Calu3 (cell line): ENCODE results near the gene NLK. TPM values are rescaled to one million over a fixed set of nuclear protein-coding genes. Genes with fewer than 3 reads are reported as not detected.

ENCODE experiments used
- BruUV-seq: library from RNA; stranded (reverse); fragments of 400-500 nt; replicated peaks from 2 replicates; lab custom pipeline; 2021; lab: Mats Ljungman, UMichigan
- CTCF ChIA-PET: fragments of 300-600 bp; sonication (Branson Sonifier 250); formaldehyde crosslinking; loops from one replicate; lab custom pipeline; 2022; ENCODE audit warnings: antibody characterized with exemption; lab: Charles Lee
- DNase-seq: peaks from one replicate; pipeline ENCODE4 v3.0.0; 2022
- H3K27ac Mint-ChIP-seq: one replicate; pipeline ENCODE4 v1.8.0; 2022; ENCODE audit warnings: mixed read lengths; ENCODE audit not compliant: unreplicated experiment
- H3K27me3 Mint-ChIP-seq: one replicate; pipeline ENCODE4 v1.8.0; 2022; ENCODE audit warnings: mixed read lengths; ENCODE audit not compliant: unreplicated experiment
- H3K36me3 Mint-ChIP-seq: one replicate; pipeline ENCODE4 v1.8.0; 2022; ENCODE audit warnings: mild to moderate bottlenecking, moderate library complexity, mixed read lengths; ENCODE audit not compliant: insufficient read depth, unreplicated experiment
- H3K4me1 Mint-ChIP-seq: one replicate; pipeline ENCODE4 v1.8.0; 2022; ENCODE audit warnings: mild to moderate bottlenecking, low read depth, mixed read lengths; ENCODE audit not compliant: unreplicated experiment
- H3K4me3 Mint-ChIP-seq: one replicate; pipeline ENCODE4 v1.8.0; 2022; ENCODE audit warnings: mild to moderate bottlenecking, low read depth, moderate library complexity, mixed read lengths; ENCODE audit not compliant: unreplicated experiment
- H3K9me3 Mint-ChIP-seq: one replicate; pipeline ENCODE4 v1.8.0; 2022; ENCODE audit warnings: low read depth, mixed read lengths; ENCODE audit not compliant: unreplicated experiment
- intact Hi-C: fragments of 100-400 bp; cut with micrococcal nuclease; formaldehyde crosslinking; loops from one replicate; pipeline ENCODE4 v1.10.0; 2022; ENCODE audit not compliant: unreplicated experiment
- total RNA-seq: library from RNA; stranded (reverse); gene quantifications from 2 replicates; pipeline ENCODE4 v1.2.3, GENCODE V29; 2022
- TF ChIP-seq, protein P1 (sequence below): fragments of 200-600 bp; IDR thresholded peaks from one replicate; pipeline ENCODE4 v1.8.0; 2022; ENCODE audit warnings: antibody characterized with exemption; ENCODE audit not compliant: unreplicated experiment

The NLK gene
- total RNA-seq, 1 experiment from 2014 or later = 20.4 TPM

DNA sequence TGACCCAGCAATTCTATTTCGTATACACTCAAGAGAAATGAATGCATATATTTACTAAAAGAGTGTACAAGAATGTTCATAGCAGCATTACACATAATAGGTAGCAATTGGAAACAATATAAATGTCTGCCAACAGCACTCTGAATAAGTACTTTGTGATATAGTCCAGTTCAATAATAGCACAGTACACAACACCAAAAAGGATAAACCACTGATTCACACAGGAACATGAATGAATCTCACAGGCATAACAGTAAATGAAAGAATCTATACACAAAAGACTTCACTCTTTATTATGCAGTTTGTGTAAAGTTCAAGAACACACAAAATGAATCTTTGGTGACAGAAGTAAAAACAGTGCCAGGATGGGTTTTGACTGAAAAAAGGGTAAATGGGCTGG is 86.3 kb downstream of the NLK start:
- Mint-ChIP-seq H3K27ac (no peak overlapping the region), H3K4me3 (no peak overlapping the region), H3K27me3 (no peaks in the 10 kb centered on the region), H3K9me3 (no peaks in the 10 kb centered on the region), H3K36me3 (no peaks in the 10 kb centered on the region), H3K4me1 (peaks cover 33% of the 10 kb centered on the region)
- TF ChIP-seq, protein P1, sequence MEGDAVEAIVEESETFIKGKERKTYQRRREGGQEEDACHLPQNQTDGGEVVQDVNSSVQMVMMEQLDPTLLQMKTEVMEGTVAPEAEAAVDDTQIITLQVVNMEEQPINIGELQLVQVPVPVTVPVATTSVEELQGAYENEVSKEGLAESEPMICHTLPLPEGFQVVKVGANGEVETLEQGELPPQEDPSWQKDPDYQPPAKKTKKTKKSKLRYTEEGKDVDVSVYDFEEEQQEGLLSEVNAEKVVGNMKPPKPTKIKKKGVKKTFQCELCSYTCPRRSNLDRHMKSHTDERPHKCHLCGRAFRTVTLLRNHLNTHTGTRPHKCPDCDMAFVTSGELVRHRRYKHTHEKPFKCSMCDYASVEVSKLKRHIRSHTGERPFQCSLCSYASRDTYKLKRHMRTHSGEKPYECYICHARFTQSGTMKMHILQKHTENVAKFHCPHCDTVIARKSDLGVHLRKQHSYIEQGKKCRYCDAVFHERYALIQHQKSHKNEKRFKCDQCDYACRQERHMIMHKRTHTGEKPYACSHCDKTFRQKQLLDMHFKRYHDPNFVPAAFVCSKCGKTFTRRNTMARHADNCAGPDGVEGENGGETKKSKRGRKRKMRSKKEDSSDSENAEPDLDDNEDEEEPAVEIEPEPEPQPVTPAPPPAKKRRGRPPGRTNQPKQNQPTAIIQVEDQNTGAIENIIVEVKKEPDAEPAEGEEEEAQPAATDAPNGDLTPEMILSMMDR = no peak
- intact Hi-C loops = loop anchor here (5.0 to 10.0 kb wide), 2 partner anchors 71 to 234 kb away; partner anchors contain the start of gene LYRM9
- BruUV-seq = no TSS peak
- no peak for DNase-seq
- CTCF ChIA-PET = no interaction called here

- Mint-ChIP-seq H3K4me1 (peaks cover 28% of the 10 kb centered on the region), H3K27ac (no peak overlapping the region), H3K27me3 (no peaks in the 10 kb centered on the region), H3K4me3 (no peak overlapping the region), H3K9me3 (no peaks in the 10 kb centered on the region), H3K36me3 (no peaks in the 10 kb centered on the region)
- CTCF ChIA-PET = no interaction called here
- TF ChIP-seq, protein P1 = no peak
- no peak for DNase-seq
- intact Hi-C loops = loop anchor here (10.0 kb wide), 1 partner anchor 156 kb away; no protein-coding TSS in a partner anchor
- no TSS peak for BruUV-seq
Observed at GRCh38 chr17:28130472-28130871, 88.0 kb downstream of the NLK start.

DNA sequence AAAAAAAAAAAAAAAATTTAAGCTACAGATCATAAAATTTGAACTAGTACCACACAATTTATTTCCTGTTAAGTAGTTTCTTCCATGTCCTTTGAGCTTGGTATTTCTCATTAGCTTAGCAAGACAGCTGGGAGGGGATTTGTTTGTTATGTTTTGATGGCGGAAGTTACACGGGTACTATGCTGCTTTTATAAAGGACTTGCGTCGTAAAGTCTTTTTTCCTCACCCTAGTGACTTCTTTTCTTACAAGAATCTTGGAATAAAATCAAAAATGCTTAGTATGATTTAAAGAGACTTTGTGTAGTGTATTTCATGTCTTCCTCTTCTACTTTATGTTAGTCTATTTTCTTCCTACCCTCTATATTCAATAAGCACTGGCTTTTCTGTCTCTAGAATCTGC is 89.1 kb downstream of the NLK start:
- Mint-ChIP-seq H3K9me3 (no peaks in the 10 kb centered on the region), H3K4me1 (peaks cover 16% of the 10 kb centered on the region), H3K27me3 (no peaks in the 10 kb centered on the region), H3K4me3 (no peak overlapping the region), H3K36me3 (no peaks in the 10 kb centered on the region), H3K27ac (no peak overlapping the region)
- TF ChIP-seq, protein P1 = no peak
- BruUV-seq = no TSS peak
- CTCF ChIA-PET = interaction anchor here (0.7 to 1.2 kb wide), 2 partner anchors 10 to 68 kb away, joined by 5 to 6 read pairs; no protein-coding TSS in a partner anchor
- intact Hi-C loops = loop anchor here (10.0 kb wide), 1 partner anchor 157 kb away; no protein-coding TSS in a partner anchor
- no peak for DNase-seq

- TF ChIP-seq, protein P1 = no peak
- no peak for DNase-seq
- H3K4me1 Mint-ChIP-seq = peaks cover 11% of the 10 kb centered on the region
- intact Hi-C loops = loop anchor here (10.0 kb wide), 1 partner anchor 159 kb away; no protein-coding TSS in a partner anchor
- no peaks in the 10 kb centered on the region for H3K27me3 Mint-ChIP-seq
- peak overlapping the region; percentile 79 for H3K27ac Mint-ChIP-seq
- no peaks in the 10 kb centered on the region for H3K36me3 Mint-ChIP-seq
- H3K4me3 Mint-ChIP-seq = no peak overlapping the region
- BruUV-seq = no TSS peak
- no peaks in the 10 kb centered on the region for H3K9me3 Mint-ChIP-seq
- CTCF ChIA-PET = interaction anchor here (0.6 to 1.3 kb wide), 6 partner anchors 9 to 162 kb away, joined by 3 to 5 read pairs (median 4); no protein-coding TSS in a partner anchor
Observed at GRCh38 chr17:28133562-28133970, 91.1 kb downstream of the NLK start.
